Activated naive CD4-positive, alpha-beta T cell treated with anti-CD3 and anti-CD28 coated beads, Interleukin-2, amount 50 U/mL, for 24 hours (primary cell): ENCODE results near the gene LAIR2.
"Not testable (repeated sequence)": the region's sequence is repeated elsewhere in the genome, so short reads cannot be mapped to it uniquely, and the experiment has no call there.

Experiments
- H3K27ac Mint-ChIP-seq: one replicate; pipeline ENCODE4 v1.8.0; 2021; ENCODE audit warnings: mild to moderate bottlenecking, mixed read lengths
- H3K27me3 Mint-ChIP-seq: one replicate; pipeline ENCODE4 v1.8.0; 2021; ENCODE audit warnings: mixed read lengths
- H3K36me3 Mint-ChIP-seq: one replicate; pipeline ENCODE4 v1.8.0; 2021; ENCODE audit warnings: mixed read lengths
- H3K4me1 Mint-ChIP-seq: one replicate; pipeline ENCODE4 v1.8.0; 2021; ENCODE audit warnings: mixed read lengths
- H3K4me3 Mint-ChIP-seq: one replicate; pipeline ENCODE4 v1.8.0; 2021; ENCODE audit warnings: mild to moderate bottlenecking, mixed read lengths
- H3K9me3 Mint-ChIP-seq: one replicate; pipeline ENCODE4 v1.8.0; 2021; ENCODE audit warnings: mixed read lengths

The LAIR2 gene

GRCh38 chr19:54477650-54478049 is 25.0 kb upstream of the LAIR2 start:
- Mint-ChIP-seq H3K9me3 (no peaks in the 10 kb centered on the region), H3K36me3 (no peaks in the 10 kb centered on the region), H3K4me3 (no peak overlapping the region), H3K4me1 (peaks cover 13% of the 10 kb centered on the region), H3K27me3 (peaks cover 33% of the 10 kb centered on the region), H3K27ac (peak overlapping the region; percentile 76)

- H3K4me3 Mint-ChIP-seq = no peak overlapping the region
Observed at GRCh38 chr19:54478677-54479266, 23.9 kb upstream of the LAIR2 start.

GRCh38 chr19:54480051-54480450 is 22.6 kb upstream of the LAIR2 start:
- Mint-ChIP-seq H3K27ac (no peak overlapping the region), H3K4me3 (no peak overlapping the region), H3K4me1 (peaks cover 12% of the 10 kb centered on the region), H3K36me3 (no peaks in the 10 kb centered on the region), H3K27me3 (peaks cover 29% of the 10 kb centered on the region), H3K9me3 (no peaks in the 10 kb centered on the region)

More at GRCh38 chr19:54478677-54479266, 23.9 kb upstream of the LAIR2 start:
- Mint-ChIP-seq H3K4me1 (peaks cover 12% of the 10 kb centered on the region), H3K27me3 (peaks cover 29% of the 10 kb centered on the region), H3K27ac (no peak overlapping the region), H3K9me3 (no peaks in the 10 kb centered on the region), H3K36me3 (no peaks in the 10 kb centered on the region)

- Mint-ChIP-seq H3K4me3 (no peak overlapping the region), H3K27me3 (peaks cover 28% of the 10 kb centered on the region), H3K27ac (peak overlapping the region; percentile 43), H3K9me3 (no peaks in the 10 kb centered on the region), H3K4me1 (peaks cover 12% of the 10 kb centered on the region), H3K36me3 (no peaks in the 10 kb centered on the region)
Observed at GRCh38 chr19:54481326-54481930, 21.2 kb upstream of the LAIR2 start.

DNA sequence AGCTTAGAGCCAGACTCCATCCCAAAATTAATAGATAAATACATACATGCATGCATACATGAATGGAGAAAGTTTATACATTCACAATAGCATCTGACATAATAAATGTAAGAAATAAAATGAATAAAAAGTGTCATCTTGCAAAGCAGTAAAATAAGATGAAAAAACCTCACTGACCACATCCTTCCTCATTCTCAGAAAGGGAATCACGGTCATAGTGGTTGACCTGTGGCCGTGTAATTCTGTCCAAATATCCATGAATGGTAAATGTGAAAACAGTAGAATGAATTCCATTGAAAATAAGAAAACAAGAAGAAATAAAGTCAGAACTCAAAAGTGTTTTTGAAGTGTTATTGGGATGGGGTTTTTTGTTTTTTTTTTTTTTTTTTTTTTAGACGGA is 19.7 kb upstream of the LAIR2 start:
- H3K27ac Mint-ChIP-seq = no peak overlapping the region
- H3K4me3 Mint-ChIP-seq = no peak overlapping the region

GRCh38 chr19:54484451-54484850 is 18.2 kb upstream of the LAIR2 start:
- no peaks in the 10 kb centered on the region for H3K36me3 Mint-ChIP-seq
- H3K4me1 Mint-ChIP-seq = peaks cover 12% of the 10 kb centered on the region
- peaks cover 16% of the 10 kb centered on the region for H3K27me3 Mint-ChIP-seq
- no peak overlapping the region for H3K4me3 Mint-ChIP-seq
- peak overlapping the region; percentile 18 for H3K27ac Mint-ChIP-seq
- no peaks in the 10 kb centered on the region for H3K9me3 Mint-ChIP-seq

More for the DNA sequence above, 19.7 kb upstream of the LAIR2 start:
- no peaks in the 10 kb centered on the region for H3K36me3 Mint-ChIP-seq
- H3K9me3 Mint-ChIP-seq = no peaks in the 10 kb centered on the region
- peaks cover 12% of the 10 kb centered on the region for H3K4me1 Mint-ChIP-seq
- peaks cover 22% of the 10 kb centered on the region for H3K27me3 Mint-ChIP-seq

DNA sequence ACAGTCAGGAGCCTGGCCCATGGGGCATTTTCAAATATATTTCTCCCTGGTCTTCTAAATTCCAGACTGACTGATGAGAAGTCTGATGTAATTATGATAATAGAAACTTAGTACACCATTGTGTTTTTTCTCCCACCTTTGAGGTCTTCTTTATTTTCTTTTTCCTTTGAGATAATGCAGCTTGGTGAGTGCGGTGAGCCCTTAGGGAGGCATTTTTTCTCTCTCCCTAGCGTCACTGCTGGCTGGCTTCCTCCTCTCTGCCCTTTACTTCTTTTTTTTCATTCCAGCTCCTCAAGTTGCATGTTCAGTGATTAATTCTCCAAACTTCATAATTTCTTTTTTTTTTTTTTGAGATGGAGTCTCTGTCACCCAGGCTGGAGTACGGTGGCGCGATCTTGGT is 16.8 kb upstream of the LAIR2 start:
- Mint-ChIP-seq H3K4me1 (peaks cover 12% of the 10 kb centered on the region), H3K9me3 (no peaks in the 10 kb centered on the region), H3K4me3 (no peak overlapping the region), H3K27me3 (peaks cover 12% of the 10 kb centered on the region), H3K36me3 (no peaks in the 10 kb centered on the region), H3K27ac (peak overlapping the region; percentile 51)

DNA sequence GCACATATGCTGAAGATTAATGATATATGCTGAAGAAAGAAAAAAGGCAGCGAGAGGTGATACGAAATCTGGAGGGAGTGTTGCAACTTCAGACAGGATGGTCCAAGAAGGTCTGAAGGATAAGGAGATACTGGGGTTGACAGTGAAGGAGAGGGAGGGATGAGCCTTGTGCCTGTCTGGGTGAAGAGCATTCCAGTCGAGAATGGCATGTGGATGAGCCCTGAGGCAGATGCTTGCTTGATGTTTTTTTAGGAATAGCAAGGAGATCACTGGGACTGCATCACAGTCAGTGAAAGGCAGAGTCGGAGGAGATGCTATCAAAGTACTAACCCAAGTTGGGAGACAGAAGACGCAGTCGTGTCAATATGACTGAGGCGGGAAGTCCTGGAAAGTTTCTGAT is 13.3 kb upstream of the LAIR2 start:
- H3K36me3 Mint-ChIP-seq = no peaks in the 10 kb centered on the region
- H3K27ac Mint-ChIP-seq = no peak overlapping the region
- H3K4me1 Mint-ChIP-seq = no peaks in the 10 kb centered on the region
- peaks cover 10% of the 10 kb centered on the region for H3K27me3 Mint-ChIP-seq
- no peak overlapping the region for H3K4me3 Mint-ChIP-seq
- no peaks in the 10 kb centered on the region for H3K9me3 Mint-ChIP-seq

DNA sequence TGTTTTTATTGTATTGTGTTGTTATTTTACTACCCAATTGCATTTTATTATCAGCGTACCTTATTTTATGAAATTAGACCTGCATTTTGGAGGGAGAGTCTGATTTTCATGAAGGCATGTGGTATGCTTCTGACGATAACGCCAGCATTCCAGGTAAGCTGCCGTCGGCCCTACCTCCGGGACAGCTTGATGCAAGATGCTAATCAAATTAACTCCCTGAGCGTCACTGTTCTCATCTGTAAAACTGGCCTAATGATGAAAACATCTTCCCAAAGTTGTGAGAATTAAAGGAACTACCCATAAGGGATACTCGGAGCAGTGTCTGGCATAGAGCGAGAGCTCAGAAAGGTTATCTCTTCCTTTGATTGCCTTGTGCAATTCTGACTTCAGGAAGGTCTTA is 12.9 kb upstream of the LAIR2 start:
- Mint-ChIP-seq H3K36me3 (no peaks in the 10 kb centered on the region), H3K4me3 (no peak overlapping the region), H3K27me3 (peaks cover 9% of the 10 kb centered on the region), H3K27ac (no peak overlapping the region), H3K9me3 (no peaks in the 10 kb centered on the region), H3K4me1 (no peaks in the 10 kb centered on the region)

- H3K9me3 Mint-ChIP-seq = no peaks in the 10 kb centered on the region
- peaks cover 7% of the 10 kb centered on the region for H3K4me1 Mint-ChIP-seq
- no peaks in the 10 kb centered on the region for H3K36me3 Mint-ChIP-seq
- H3K27ac Mint-ChIP-seq = no peak overlapping the region
- no peak overlapping the region for H3K4me3 Mint-ChIP-seq
- H3K27me3 Mint-ChIP-seq = peaks cover 12% of the 10 kb centered on the region
Observed at GRCh38 chr19:54492568-54492967, 10.1 kb upstream of the LAIR2 start.

DNA sequence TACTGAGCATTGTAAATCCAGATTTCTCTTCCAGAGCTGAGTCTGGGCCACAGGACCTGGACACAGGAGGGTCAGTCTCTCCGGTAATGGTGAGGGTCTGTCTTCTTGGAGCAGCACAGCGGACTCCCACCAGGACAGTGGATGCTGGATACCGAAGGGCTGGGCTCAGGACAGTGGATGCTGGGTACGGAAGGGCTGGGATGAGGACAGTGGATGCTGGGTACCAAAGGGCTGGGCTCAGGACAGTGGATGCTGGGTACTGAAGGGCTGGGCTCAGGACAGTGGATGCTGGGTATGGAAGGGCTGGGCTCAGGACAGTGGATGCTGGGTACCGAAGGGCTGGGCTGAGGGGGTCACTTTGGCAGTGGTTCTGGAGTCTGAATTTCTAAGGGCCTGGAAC is 9.6 kb upstream of the LAIR2 start:
- H3K4me3 Mint-ChIP-seq, H3K27ac Mint-ChIP-seq, H3K9me3 Mint-ChIP-seq, H3K36me3 Mint-ChIP-seq: not testable (repeated sequence)
- Mint-ChIP-seq H3K4me1 (peaks cover 12% of the 10 kb centered on the region), H3K27me3 (peaks cover 12% of the 10 kb centered on the region)

GRCh38 chr19:54493967-54494585 is 8.6 kb upstream of the LAIR2 start:
- no peak overlapping the region for H3K27ac Mint-ChIP-seq
- no peaks in the 10 kb centered on the region for H3K9me3 Mint-ChIP-seq
- peaks cover 19% of the 10 kb centered on the region for H3K4me1 Mint-ChIP-seq
- H3K36me3 Mint-ChIP-seq = no peaks in the 10 kb centered on the region
- peaks cover 12% of the 10 kb centered on the region for H3K27me3 Mint-ChIP-seq
- no peak overlapping the region for H3K4me3 Mint-ChIP-seq

- H3K27me3 Mint-ChIP-seq = peaks cover 16% of the 10 kb centered on the region
- peaks cover 23% of the 10 kb centered on the region for H3K4me1 Mint-ChIP-seq
- not testable (repeated sequence) for H3K4me3 Mint-ChIP-seq, H3K27ac Mint-ChIP-seq, H3K9me3 Mint-ChIP-seq, H3K36me3 Mint-ChIP-seq
Observed at GRCh38 chr19:54495284-54495683, 7.3 kb upstream of the LAIR2 start.

DNA sequence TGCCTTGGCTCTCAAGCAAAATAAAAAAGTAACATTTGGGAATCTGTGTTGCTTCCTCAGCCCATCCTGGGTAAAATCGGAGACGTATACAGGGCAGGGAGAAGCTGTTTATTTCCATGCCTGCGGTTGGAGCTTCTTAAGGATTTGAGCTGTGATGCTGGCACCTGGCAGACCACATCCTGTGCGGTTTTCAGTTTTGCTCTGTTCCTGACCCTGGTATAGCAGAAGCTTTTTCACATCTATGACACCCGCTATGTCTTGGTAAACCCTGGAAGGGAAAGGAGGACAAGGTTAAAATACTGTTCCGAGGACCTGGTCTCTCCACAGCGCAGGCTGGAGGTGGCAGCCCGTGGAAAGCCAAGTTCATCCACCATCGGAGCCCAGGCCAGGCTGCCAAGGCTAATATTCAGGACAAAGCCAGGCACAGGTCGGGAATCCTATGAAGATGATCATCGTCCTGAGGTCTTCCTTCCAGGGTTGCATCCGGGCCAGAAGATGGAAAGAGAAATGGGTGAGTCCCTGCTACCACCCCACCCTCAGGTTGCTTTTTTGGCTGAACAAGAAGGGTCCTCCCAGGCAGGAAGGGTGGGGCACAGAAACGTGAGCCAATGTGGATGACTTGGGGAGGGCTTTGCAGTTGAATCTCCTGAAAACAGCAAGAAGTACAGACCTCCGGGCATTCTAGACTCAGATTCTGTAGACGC is 4.7 kb upstream of the LAIR2 start:
- Mint-ChIP-seq H3K27me3 (peaks cover 19% of the 10 kb centered on the region), H3K4me3 (peak overlapping the region; percentile 23), H3K4me1 (peaks cover 23% of the 10 kb centered on the region)
- not testable (repeated sequence) for H3K36me3 Mint-ChIP-seq, H3K9me3 Mint-ChIP-seq, H3K27ac Mint-ChIP-seq

DNA sequence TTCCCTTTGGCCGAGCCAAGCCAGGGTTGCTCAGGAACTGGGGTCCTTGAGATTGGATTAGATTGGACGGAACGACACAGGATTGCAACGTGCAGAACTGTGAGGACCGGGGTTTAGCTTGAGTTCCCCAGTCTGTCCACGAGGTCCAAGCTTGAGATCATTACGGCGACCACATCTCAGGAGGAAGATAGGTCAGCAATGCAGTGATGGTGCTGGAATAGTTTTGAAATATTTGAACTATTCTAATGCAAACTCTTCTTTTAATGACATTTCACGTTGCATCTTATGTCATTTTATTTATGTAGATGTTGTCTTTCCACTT is 4.2 kb upstream of the LAIR2 start:
- not testable (repeated sequence) for H3K4me3 Mint-ChIP-seq, H3K27ac Mint-ChIP-seq, H3K36me3 Mint-ChIP-seq, H3K9me3 Mint-ChIP-seq
- Mint-ChIP-seq H3K4me1 (peaks cover 23% of the 10 kb centered on the region), H3K27me3 (peaks cover 16% of the 10 kb centered on the region)

GRCh38 chr19:54505542-54505941 is 2.9 kb downstream of the LAIR2 start:
- H3K4me3 Mint-ChIP-seq, H3K27me3 Mint-ChIP-seq, H3K9me3 Mint-ChIP-seq, H3K4me1 Mint-ChIP-seq, H3K36me3 Mint-ChIP-seq: not testable (repeated sequence)
- peak overlapping the region; percentile 41 for H3K27ac Mint-ChIP-seq
